Upper lobe of left lung (tissue), 6 donors: ENCODE data around the gene GLS. TPM values are rescaled to one million over a fixed set of nuclear protein-coding genes. Genes with fewer than 3 reads are reported as not detected.

Experiments used
- ATAC-seq, 2 donors: fragments of 200-7000 bp; cut with Tn5 transposase; one replicate each; pipeline ENCODE4 v1.9.1; 2022; ENCODE audit warnings: mild to moderate bottlenecking in 2 of 2, moderate library complexity in 2 of 2; ENCODE audit not compliant: low FRiP score in 2 of 2
- DNase-seq, 2 donors: peaks; one replicate each; pipeline ENCODE4 v3.0.0-alpha.2; 2019 to 2020
- H3K27ac ChIP-seq, 4 donors: fragments of 200-600 bp; sonication (generic); one replicate each; pipeline ENCODE4 v1.5.1; 2016 to 2019
- H3K27me3 ChIP-seq, 4 donors: fragments of 200-600 bp; sonication (generic); one replicate each; pipeline ENCODE4 v1.5.1; 2017 to 2019
- H3K36me3 ChIP-seq, 4 donors: fragments of 200-600 bp; sonication (generic); one replicate each; pipeline ENCODE4 v1.5.1; 2016 to 2019
- H3K4me1 ChIP-seq, 4 donors: fragments of 200-600 bp; sonication (generic); one replicate each; pipeline ENCODE4 v1.5.1; 2018 to 2019
- H3K4me3 ChIP-seq, 4 donors: fragments of 200-600 bp; sonication (generic); one replicate each; pipeline ENCODE4 v1.5.1; 2017 to 2019; ENCODE audit warnings: mild to moderate bottlenecking in 2 of 4, moderate library complexity in 1 of 4
- H3K9me3 ChIP-seq, 4 donors: fragments of 200-600 bp; sonication (generic); one replicate each; pipeline ENCODE4 v1.5.1; 2018 to 2019
- CTCF ChIP-seq, 6 experiments: fragments of 450-650 bp in 4 of 6; fragments of 200-600 bp in 2 of 6; sonication (generic) in 2 of 6; IDR thresholded peaks; one replicate each; pipeline ENCODE4 v1.5.1; 2016 to 2019; ENCODE audit warnings: antibody characterized with exemption in 6 of 6
- EP300 ChIP-seq, 4 donors: sonication (generic); formaldehyde crosslinking; IDR thresholded peaks; one replicate each; pipeline ENCODE4 v1.5.1; 2017; ENCODE audit warnings: antibody characterized with exemption in 4 of 4, control low read depth in 2 of 4
- POLR2A ChIP-seq, 4 donors: fragments of 450-650 bp; IDR thresholded peaks; one replicate each; pipeline ENCODE4 v1.5.1; 2016 to 2017; ENCODE audit warnings: antibody characterized with exemption in 4 of 4, mild to moderate bottlenecking in 2 of 4
- POLR2AphosphoS5 ChIP-seq, 2 donors: sonication (generic); formaldehyde crosslinking; IDR thresholded peaks; one replicate each; pipeline ENCODE4 v1.5.1; 2017; ENCODE audit warnings: antibody characterized with exemption in 2 of 2
- WGBS, 2 donors: methylation state at CpG; one replicate each; pipeline ENCODE4 v1.1.5; 2017 to 2018; 5-methylcytosine and 5-hydroxymethylcytosine counted together
- total RNA-seq, 6 donors: library from RNA; depleted of rRNA in 4 of 6; stranded (reverse); fragments of >200 nt in 4 of 6; gene quantifications; one replicate each; pipeline versions ENCODE4 v1.1.0 to v1.2.1, GENCODE V29; 2016 to 2021
- donor health status: DM: no; HTN: no; CAD: no; lungs with moderate emphysema.
- donor health status: DM: no; HTN: yes; CAD: no; lungs with severe emphysema.

The GLS gene
- total RNA-seq, 6 donors from 2014 or later = 126 to 401 (median 189) TPM

- H3K36me3 ChIP-seq = no peaks in the 10 kb centered on the region
- no peak for DNase-seq
- no peak overlapping the region for H3K27ac ChIP-seq
- H3K4me3 ChIP-seq = no peak overlapping the region
- peaks cover 0 to 13% (median 10%) of the 10 kb centered on the region in 4 donors for H3K4me1 ChIP-seq
- no peaks in the 10 kb centered on the region for H3K9me3 ChIP-seq
- TF ChIP-seq EP300 (IDR thresholded peaks at IDR 0.05) (no peak), POLR2AphosphoS5 (IDR thresholded peaks at IDR 0.05) (no peak), CTCF (IDR thresholded peaks at IDR 0.05) (no peak), POLR2A (IDR thresholded peaks at IDR 0.05) (no peak)
- no peaks in the 10 kb centered on the region for H3K27me3 ChIP-seq
- WGBS, 2 donors = 28 to 48% methylated on average over 1 of the region's 1 CpG
- no peak for ATAC-seq
Measured at GRCh38 chr2:190876631-190877030, 4.0 kb upstream of the GLS start.

- no peak overlapping the region for H3K4me3 ChIP-seq
- 91 to 96% methylated on average over 2 of the region's 2 CpGs for WGBS, 2 donors
- ATAC-seq (no peak), DNase-seq (no peak)
- H3K27me3 ChIP-seq = no peaks in the 10 kb centered on the region
- peaks cover 0 to 13% (median 10%) of the 10 kb centered on the region in 4 donors for H3K4me1 ChIP-seq
- H3K27ac ChIP-seq = peak overlapping the region in 1 of 4 donors; percentile 24
- no peak for TF ChIP-seq POLR2A (IDR thresholded peaks at IDR 0.05)
- no peak for TF ChIP-seq CTCF (IDR thresholded peaks at IDR 0.05)
- no peak for TF ChIP-seq POLR2AphosphoS5 (IDR thresholded peaks at IDR 0.05)
- no peak for TF ChIP-seq EP300 (IDR thresholded peaks at IDR 0.05)
- no peaks in the 10 kb centered on the region for H3K9me3 ChIP-seq
- no peaks in the 10 kb centered on the region for H3K36me3 ChIP-seq
Measured at GRCh38 chr2:190877436-190877835, 3.2 kb upstream of the GLS start.

GRCh38 chr2:190879474-190880377 lies 895 bp upstream of the GLS start:
- 34 to 38% methylated on average over 24 to 28 of the region's 28 CpGs for WGBS, 2 donors
- Histone ChIP-seq H3K9me3 (no peaks in the 10 kb centered on the region), H3K36me3 (no peaks in the 10 kb centered on the region), H3K4me1 (peaks cover 16 to 35% (median 27%) of the 10 kb centered on the region in 4 donors), H3K4me3 (peak overlapping the region; percentile 51 to 97 (median 92)), H3K27me3 (no peaks in the 10 kb centered on the region), H3K27ac (peak overlapping the region; percentile 93 to 98 (median 96))
- DNase-seq = peak in 1 of 2 donors; percentile 10
- peak in 1 of 2 donors; percentile 32 for ATAC-seq
- TF ChIP-seq EP300 (IDR thresholded peaks at IDR 0.05) (no peak), CTCF (IDR thresholded peaks at IDR 0.05) (no peak), POLR2A (IDR thresholded peaks at IDR 0.05) (no peak), POLR2AphosphoS5 (IDR thresholded peaks at IDR 0.05) (no peak)

- no peaks in the 10 kb centered on the region for H3K36me3 ChIP-seq
- no peaks in the 10 kb centered on the region for H3K27me3 ChIP-seq
- H3K27ac ChIP-seq = peak overlapping the region; percentile 93 to 98 (median 96)
- DNase-seq = no peak
- TF ChIP-seq CTCF (IDR thresholded peaks at IDR 0.05) (no peak), EP300 (IDR thresholded peaks at IDR 0.05) (no peak), POLR2AphosphoS5 (IDR thresholded peaks at IDR 0.05) (no peak), POLR2A (IDR thresholded peaks at IDR 0.05) (no peak)
- peak overlapping the region; percentile 52 to 97 (median 92) for H3K4me3 ChIP-seq
- WGBS, 2 donors = 0 to 1% methylated on average over 7 to 16 of the region's 60 CpGs
- peaks cover 27 to 47% (median 39%) of the 10 kb centered on the region in 4 donors for H3K4me1 ChIP-seq
- no peaks in the 10 kb centered on the region for H3K9me3 ChIP-seq
- ATAC-seq = peak in 1 of 2 donors; percentile 3
Measured at GRCh38 chr2:190881084-190881597, 520 bp downstream of the GLS start.
